K562 (cell line): ENCODE results near the gene GNAL. TPM values are rescaled to one million over a fixed set of nuclear protein-coding genes. Genes with fewer than 3 reads are reported as not detected.
A peak's percentile ranks its signal among the peaks of the same experiment; 100 is the strongest.

Experiments
- HDAC1 ChIP-seq, 2 experiments: fragments of 450-650 bp; IDR thresholded peaks; 2 replicates each; pipeline ENCODE4 v1.6.1; 2016 to 2017; ENCODE audit warnings: inconsistent platforms in 1 of 2, mild to moderate bottlenecking in 1 of 2, moderate library complexity in 1 of 2
- JUND ChIP-seq, 2 experiments: IDR thresholded peaks; 2 replicates in 1 of 2; 3 replicates in 1 of 2; pipeline ENCODE4 v1.6.1; 2011; ENCODE audit warnings: borderline replicate concordance in 2 of 2, low read depth in 2 of 2, low read length in 2 of 2, improper control_type of control experiment in 1 of 2, missing biosample characterization in 1 of 2, missing genetic modification characterization in 1 of 2, missing genetic modification reagents in 1 of 2
- MGA ChIP-seq: fragments of 450-650 bp; IDR thresholded peaks from 2 replicates; pipeline ENCODE4 v1.6.1; 2016; ENCODE audit warnings: mild to moderate bottlenecking, moderate library complexity
- SLC30A9 ChIP-seq: fragments of 250-450 bp; sonication (Bioruptor Pico); IDR thresholded peaks from 2 replicates; pipeline ENCODE4 v1.8.0; 2022; ENCODE audit warnings: mild to moderate bottlenecking, moderate library complexity
- ZFP91 ChIP-seq: sonication (generic); formaldehyde crosslinking; IDR thresholded peaks from 2 replicates; pipeline ENCODE4 v1.8.0; 2022; ENCODE audit warnings: mild to moderate bottlenecking, missing genetic modification reagents
- ZNF224 ChIP-seq: sonication (generic); formaldehyde crosslinking; IDR thresholded peaks from 2 replicates; pipeline ENCODE4 v1.8.0; 2022; ENCODE audit warnings: mild to moderate bottlenecking, missing genetic modification reagents
- polyA plus RNA-seq, 8 experiments: library from polyadenylated mRNA; depleted of rRNA in 4 of 8; stranded (reverse) in 5 of 8; unstranded in 3 of 8; fragments of >200 nt; fragmentation: Nextera tagmentation in 2 of 8; fragmentation: Illumina TruSeq in 1 of 8; extraction: Ambion mirVana in 2 of 8; extraction: Trizol in 1 of 8; gene quantifications; 2 replicates each; pipeline versions ENCODE4 v1.2.1 to v1.2.3, GENCODE V29; 2011 to 2014; ENCODE audit warnings: inconsistent platforms in 1 of 8, missing spikeins in 1 of 8
- total RNA-seq, 7 experiments: library from RNA; depleted of rRNA in 6 of 7; stranded (reverse); fragments of >200 nt in 6 of 7; fragmentation: Illumina TruSeq in 2 of 7; extraction: Trizol in 2 of 7; gene quantifications; 2 replicates each; pipeline versions ENCODE4 v1.2.1 to v1.2.3, GENCODE V29; 2011 to 2021; ENCODE audit warnings: low replicate concordance in 1 of 7
- TF ChIP-seq, protein P1 (sequence below): sonication (generic); formaldehyde crosslinking; IDR thresholded peaks from 2 replicates; pipeline ENCODE4 v1.8.0; 2022; ENCODE audit warnings: missing genetic modification reagents, mild to moderate bottlenecking, borderline replicate concordance
- TF ChIP-seq, protein P2 (sequence below): sonication (generic); formaldehyde crosslinking; IDR thresholded peaks from 2 replicates; pipeline ENCODE4 v1.9.0; 2022; ENCODE audit warnings: mild to moderate bottlenecking, missing genetic modification reagents
- TF ChIP-seq, protein P3 (sequence below): fragments of 450-650 bp; conservative IDR thresholded peaks from 2 replicates; pipeline ENCODE4 v1.6.1; 2016; ENCODE audit warnings: missing genetic modification characterization, low read depth, mild to moderate bottlenecking, control low read depth, missing compliant biosample characterization

GNAL gene
- total and polyA plus RNA-seq, 9 of the 15 experiments (the other 6 are each of a cell fraction or from before 2014, with no cell fraction given): under 0.01 to 0.10 (median 0.01) TPM; not detected in 5

- TF ChIP-seq MGA: peak; percentile 16; the same call in 1 of the 2 replicates
- TF ChIP-seq HDAC1 (IDR thresholded peaks at IDR 0.05): peak; percentile 53 to 90; a peak in 3 of 4 replicates
- TF ChIP-seq, protein P1, sequence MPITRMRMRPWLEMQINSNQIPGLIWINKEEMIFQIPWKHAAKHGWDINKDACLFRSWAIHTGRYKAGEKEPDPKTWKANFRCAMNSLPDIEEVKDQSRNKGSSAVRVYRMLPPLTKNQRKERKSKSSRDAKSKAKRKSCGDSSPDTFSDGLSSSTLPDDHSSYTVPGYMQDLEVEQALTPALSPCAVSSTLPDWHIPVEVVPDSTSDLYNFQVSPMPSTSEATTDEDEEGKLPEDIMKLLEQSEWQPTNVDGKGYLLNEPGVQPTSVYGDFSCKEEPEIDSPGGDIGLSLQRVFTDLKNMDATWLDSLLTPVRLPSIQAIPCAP (CRISPR knock-in tag): no peak
- TF ChIP-seq, protein P2, sequence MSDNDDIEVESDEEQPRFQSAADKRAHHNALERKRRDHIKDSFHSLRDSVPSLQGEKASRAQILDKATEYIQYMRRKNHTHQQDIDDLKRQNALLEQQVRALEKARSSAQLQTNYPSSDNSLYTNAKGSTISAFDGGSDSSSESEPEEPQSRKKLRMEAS (CRISPR knock-in tag): peak; percentile 22; the same call in 1 of the 2 replicates
- no peak for TF ChIP-seq ZNF224 (CRISPR knock-in tag)
- no peak for TF ChIP-seq SLC30A9
- TF ChIP-seq, protein P3, sequence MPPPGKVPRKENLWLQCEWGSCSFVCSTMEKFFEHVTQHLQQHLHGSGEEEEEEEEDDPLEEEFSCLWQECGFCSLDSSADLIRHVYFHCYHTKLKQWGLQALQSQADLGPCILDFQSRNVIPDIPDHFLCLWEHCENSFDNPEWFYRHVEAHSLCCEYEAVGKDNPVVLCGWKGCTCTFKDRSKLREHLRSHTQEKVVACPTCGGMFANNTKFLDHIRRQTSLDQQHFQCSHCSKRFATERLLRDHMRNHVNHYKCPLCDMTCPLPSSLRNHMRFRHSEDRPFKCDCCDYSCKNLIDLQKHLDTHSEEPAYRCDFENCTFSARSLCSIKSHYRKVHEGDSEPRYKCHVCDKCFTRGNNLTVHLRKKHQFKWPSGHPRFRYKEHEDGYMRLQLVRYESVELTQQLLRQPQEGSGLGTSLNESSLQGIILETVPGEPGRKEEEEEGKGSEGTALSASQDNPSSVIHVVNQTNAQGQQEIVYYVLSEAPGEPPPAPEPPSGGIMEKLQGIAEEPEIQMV (tag): no peak
- no peak for TF ChIP-seq ZFP91
- TF ChIP-seq JUND (IDR thresholded peaks at IDR 0.05; ENCODE audit: borderline replicate concordance, low read depth, low read length): peak; percentile 89
- peak; percentile 59; the same call in 2 of the 3 replicates for TF ChIP-seq JUND (tag; IDR thresholded peaks at IDR 0.05; ENCODE audit: borderline replicate concordance, low read depth, low read length)
Measured at GRCh38 chr18:11851146-11851805, 162.2 kb downstream of the GNAL start, which contains the start of gene CHMP1B (continued).
